Stimulated activated CD4-positive, alpha-beta T cell treated with anti-CD3 and anti-CD28 coated beads, TNF-alpha, amount 100 ng/mL, for 24 hours (primary cell): Measurements from ENCODE around the gene PWWP2B.

Experiments
- DNase-seq, 3 experiments: peaks; one replicate each; pipeline ENCODE4 v3.0.0-alpha.2; 2020; ENCODE audit warnings: low read depth in 3 of 3

Gene PWWP2B

GRCh38 chr10:132397036-132397541 is at the start of gene PWWP2B:
Gene PWWP2B, plus strand, starts transcription at chr10:132397200. Its CDS starts 27 bp downstream, at chr10:132397227.
- DNase-seq = peak in 1 of 3 experiments; percentile 50

- DNase-seq = no peak
These were observed 49.6 kb upstream of the PWWP2B start for GRCh38 chr10:132347211-132347930.

- no peak for DNase-seq
These were observed 49.1 kb upstream of the PWWP2B start for GRCh38 chr10:132347931-132348267.

GRCh38 chr10:132349766-132350165 is 47.2 kb upstream of the PWWP2B start:
- DNase-seq = no peak

GRCh38 chr10:132350391-132350790 is 46.6 kb upstream of the PWWP2B start:
- no peak for DNase-seq

- DNase-seq = no peak
These were observed 46.1 kb upstream of the PWWP2B start for GRCh38 chr10:132350946-132351345.

- DNase-seq = no peak
These were observed 45.4 kb upstream of the PWWP2B start for GRCh38 chr10:132351611-132352010.

GRCh38 chr10:132352462-132353308 is 44.3 kb upstream of the PWWP2B start:
- DNase-seq = peak; percentile 54 to 73 (median 67)

GRCh38 chr10:132353456-132354355 is 43.3 kb upstream of the PWWP2B start:
- DNase-seq = no peak

GRCh38 chr10:132354356-132355094 is 42.5 kb upstream of the PWWP2B start:
- no peak for DNase-seq

GRCh38 chr10:132355297-132355696 is 41.7 kb upstream of the PWWP2B start:
- no peak for DNase-seq

- no peak for DNase-seq
These were observed 41.2 kb upstream of the PWWP2B start for GRCh38 chr10:132355754-132356153.

GRCh38 chr10:132356621-132357195 is 40.3 kb upstream of the PWWP2B start:
- DNase-seq = no peak

- DNase-seq = no peak
These were observed 39.5 kb upstream of the PWWP2B start for GRCh38 chr10:132357286-132358058.

- DNase-seq = no peak
These were observed 37.5 kb upstream of the PWWP2B start for GRCh38 chr10:132359305-132360040.

- DNase-seq = peak in 1 of 3 experiments; percentile 45
These were observed 36.1 kb upstream of the PWWP2B start for GRCh38 chr10:132360766-132361447.

- no peak for DNase-seq
These were observed 35.4 kb upstream of the PWWP2B start for GRCh38 chr10:132361581-132362101.

GRCh38 chr10:132362151-132362611 is 34.8 kb upstream of the PWWP2B start:
- no peak for DNase-seq
